Erythroblast (primary cell): ENCODE results near the gene CD276.

ENCODE experiments used
- GATA1 ChIP-seq: IDR thresholded peaks from 2 replicates; pipeline ENCODE4 v1.6.1; 2011; ENCODE audit warnings: low read depth, mild to moderate bottlenecking, control low read depth, low read length, moderate library complexity
- POLR2A ChIP-seq: IDR thresholded peaks from 2 replicates; pipeline ENCODE4 v1.6.1; 2011; ENCODE audit warnings: mild to moderate bottlenecking, low read length

GRCh38 chr15:73674587-73674986 is 9.6 kb upstream of the CD276 start:
- no peak for TF ChIP-seq POLR2A
- no peak for TF ChIP-seq GATA1
